ENCODE measurements around the gene ZSWIM5. TPM values are rescaled to one million over a fixed set of nuclear protein-coding genes. Genes with fewer than 3 reads are reported as not detected.

Gene ZSWIM5
- total RNA-seq, 2 donors from 2014 or later = 3.6 to 4.4 TPM

GRCh38 chr1:45043094-45043493, 163.3 kb downstream of the ZSWIM5 start:
- H3K27ac ChIP-seq = no peak overlapping the region
- intact Hi-C loops (cut with DNase I) = no loop called here
- TF ChIP-seq CTCF (IDR thresholded peaks at IDR 0.05) = no peak

GRCh38 chr1:45040297-45040696, 166.1 kb downstream of the ZSWIM5 start:
- H3K27me3 ChIP-seq = no peaks in the 10 kb centered on the region
- DNase-seq (no peak), ATAC-seq (no peak)
- H3K4me1 ChIP-seq = no peaks in the 10 kb centered on the region
- no peak for TF ChIP-seq CTCF (IDR thresholded peaks at IDR 0.05)
- no peak for TF ChIP-seq POLR2A (IDR thresholded peaks at IDR 0.05)
- 89 to 95% methylated on average over 5 of the region's 5 CpGs for WGBS, 2 donors
- no peak overlapping the region for H3K4me3 ChIP-seq
- H3K27ac ChIP-seq = no peak overlapping the region
- no peaks in the 10 kb centered on the region for H3K9me3 ChIP-seq
- no peaks in the 10 kb centered on the region for H3K36me3 ChIP-seq (replicated peaks in 1 of 2; ENCODE audit: insufficient read depth in 1 of 2, low read depth in 2 of 2)
- intact Hi-C loops (cut with DNase I) = no loop called here

More at GRCh38 chr1:45043094-45043493, 163.3 kb downstream of the ZSWIM5 start:
- 81 to 84% methylated on average over 5 of the region's 5 CpGs for WGBS, 2 donors
- no peak overlapping the region for H3K4me3 ChIP-seq
- ATAC-seq (no peak), DNase-seq (no peak)
- H3K36me3 ChIP-seq (replicated peaks in 1 of 2; ENCODE audit: insufficient read depth in 1 of 2, low read depth in 2 of 2) = no peaks in the 10 kb centered on the region
- H3K4me1 ChIP-seq = no peaks in the 10 kb centered on the region
- no peaks in the 10 kb centered on the region for H3K9me3 ChIP-seq
- no peaks in the 10 kb centered on the region for H3K27me3 ChIP-seq

- H3K36me3 ChIP-seq (replicated peaks in 1 of 2; ENCODE audit: insufficient read depth in 1 of 2, low read depth in 2 of 2) = no peaks in the 10 kb centered on the region
- intact Hi-C loops (cut with DNase I) = no loop called here
- H3K27ac ChIP-seq = no peak overlapping the region
- DNase-seq (no peak), ATAC-seq (no peak)
- no peaks in the 10 kb centered on the region for H3K9me3 ChIP-seq
- 82 to 83% methylated on average over 8 of the region's 8 CpGs for WGBS, 2 donors
- H3K4me3 ChIP-seq = no peak overlapping the region
- H3K4me1 ChIP-seq = no peaks in the 10 kb centered on the region
- TF ChIP-seq CTCF (IDR thresholded peaks at IDR 0.05) = no peak
- no peaks in the 10 kb centered on the region for H3K27me3 ChIP-seq
Observed at GRCh38 chr1:45038661-45039364, 167.6 kb downstream of the ZSWIM5 start.

GRCh38 chr1:45038240-45038639, 168.2 kb downstream of the ZSWIM5 start:
- H3K27ac ChIP-seq = no peak overlapping the region
- H3K27me3 ChIP-seq = no peaks in the 10 kb centered on the region
- intact Hi-C loops (cut with DNase I) = no loop called here
- no peaks in the 10 kb centered on the region for H3K36me3 ChIP-seq (replicated peaks in 1 of 2; ENCODE audit: insufficient read depth in 1 of 2, low read depth in 2 of 2)
- H3K4me1 ChIP-seq = no peaks in the 10 kb centered on the region
- TF ChIP-seq POLR2A (IDR thresholded peaks at IDR 0.05) (no peak), CTCF (IDR thresholded peaks at IDR 0.05) (no peak)
- WGBS, 2 donors = 90 to 91% methylated on average over 2 of the region's 2 CpGs
- DNase-seq = no peak
- no peaks in the 10 kb centered on the region for H3K9me3 ChIP-seq
- ATAC-seq = no peak
- H3K4me3 ChIP-seq = no peak overlapping the region

GRCh38 chr1:45037456-45037855, 168.9 kb downstream of the ZSWIM5 start:
- DNase-seq (no peak), ATAC-seq (no peak)
- intact Hi-C loops (cut with DNase I) = no loop called here
- Histone ChIP-seq H3K27me3 (no peaks in the 10 kb centered on the region), H3K27ac (no peak overlapping the region), H3K9me3 (no peaks in the 10 kb centered on the region), H3K36me3 (replicated peaks in 1 of 2; ENCODE audit: insufficient read depth in 1 of 2, low read depth in 2 of 2) (no peaks in the 10 kb centered on the region), H3K4me3 (no peak overlapping the region), H3K4me1 (no peaks in the 10 kb centered on the region)
- TF ChIP-seq CTCF (IDR thresholded peaks at IDR 0.05) = no peak
- TF ChIP-seq POLR2A (IDR thresholded peaks at IDR 0.05) = no peak

All from body of pancreas (tissue), 4 donors.